Measurements from ENCODE around the gene PIH1D1.
A peak's percentile ranks its signal among the peaks of the same experiment; 100 is the strongest.

The PIH1D1 gene

GRCh38 chr19:49423985-49424303 is 27.7 kb downstream of the PIH1D1 start:
- intact Hi-C loops (cut with DNase I) = no loop called here
- no peak for DNase-seq

GRCh38 chr19:49423071-49423984 is 28.3 kb downstream of the PIH1D1 start, which contains the start of gene PTH2:
Gene PTH2, minus strand, starts transcription at chr19:49423441. Its CDS starts 102 bp downstream, at chr19:49423339.
- DNase-seq = no peak
- intact Hi-C loops (cut with DNase I) = no loop called here

GRCh38 chr19:49422407-49423070 is 29.1 kb downstream of the PIH1D1 start:
- DNase-seq = peak in 4 of 10 donors; percentile 39 to 92 (median 66)
- intact Hi-C loops (cut with DNase I) = no loop called here

GRCh38 chr19:49421878-49422202 is 29.8 kb downstream of the PIH1D1 start:
- intact Hi-C loops (cut with DNase I) = no loop called here
- no peak for DNase-seq

- intact Hi-C loops (cut with DNase I) = no loop called here
- peak in 5 of 10 donors; percentile 42 to 89 (median 44) for DNase-seq
Observed at GRCh38 chr19:49421039-49421877, 30.4 kb downstream of the PIH1D1 start.

- no peak for DNase-seq
- intact Hi-C loops (cut with DNase I) = no loop called here
Observed at GRCh38 chr19:49420227-49420626, 31.4 kb downstream of the PIH1D1 start.

GRCh38 chr19:49419173-49419572 is 32.4 kb downstream of the PIH1D1 start:
- peak in 1 of 10 donors; percentile 54 for DNase-seq
- intact Hi-C loops (cut with DNase I) = no loop called here

- no peak for DNase-seq
- intact Hi-C loops (cut with DNase I) = no loop called here
Observed at GRCh38 chr19:49418511-49418910, 33.1 kb downstream of the PIH1D1 start.

- intact Hi-C loops (cut with DNase I) = no loop called here
Observed at GRCh38 chr19:49417088-49417487, 34.5 kb downstream of the PIH1D1 start.

GRCh38 chr19:49415810-49416200 is 35.8 kb downstream of the PIH1D1 start:
- DNase-seq = no peak
- intact Hi-C loops (cut with DNase I) = no loop called here

More at GRCh38 chr19:49417088-49417487, 34.5 kb downstream of the PIH1D1 start:
- no peak for DNase-seq

- intact Hi-C loops (cut with DNase I) = no loop called here
- DNase-seq = no peak
Observed at GRCh38 chr19:49415102-49415809, 36.4 kb downstream of the PIH1D1 start.

- intact Hi-C loops (cut with DNase I) = no loop called here
- no peak for DNase-seq
Observed at GRCh38 chr19:49414256-49414655, 37.4 kb downstream of the PIH1D1 start.

- no peak for DNase-seq
- intact Hi-C loops (cut with DNase I) = no loop called here
Observed at GRCh38 chr19:49413348-49413747, 38.3 kb downstream of the PIH1D1 start.

- intact Hi-C loops (cut with DNase I) = no loop called here
- no peak for DNase-seq
Observed at GRCh38 chr19:49411681-49412326, 39.8 kb downstream of the PIH1D1 start.

- intact Hi-C loops (cut with DNase I) = no loop called here
- peak in 1 of 10 donors; percentile 24 for DNase-seq
Observed at GRCh38 chr19:49409441-49410029, 42.1 kb downstream of the PIH1D1 start.

GRCh38 chr19:49408816-49409440 is 42.7 kb downstream of the PIH1D1 start:
- intact Hi-C loops (cut with DNase I) = no loop called here
- DNase-seq = peak in 1 of 10 donors; percentile 40

- DNase-seq = peak in 1 of 10 donors; percentile 61
- intact Hi-C loops (cut with DNase I) = no loop called here
Observed at GRCh38 chr19:49407482-49408015, 44.1 kb downstream of the PIH1D1 start.

- peak in 2 of 10 donors; percentile 17 to 38 for DNase-seq
- intact Hi-C loops (cut with DNase I) = no loop called here
Observed at GRCh38 chr19:49407079-49407478, 44.5 kb downstream of the PIH1D1 start.
